ENCODE data around the gene MATK.

The MATK gene, protein sequence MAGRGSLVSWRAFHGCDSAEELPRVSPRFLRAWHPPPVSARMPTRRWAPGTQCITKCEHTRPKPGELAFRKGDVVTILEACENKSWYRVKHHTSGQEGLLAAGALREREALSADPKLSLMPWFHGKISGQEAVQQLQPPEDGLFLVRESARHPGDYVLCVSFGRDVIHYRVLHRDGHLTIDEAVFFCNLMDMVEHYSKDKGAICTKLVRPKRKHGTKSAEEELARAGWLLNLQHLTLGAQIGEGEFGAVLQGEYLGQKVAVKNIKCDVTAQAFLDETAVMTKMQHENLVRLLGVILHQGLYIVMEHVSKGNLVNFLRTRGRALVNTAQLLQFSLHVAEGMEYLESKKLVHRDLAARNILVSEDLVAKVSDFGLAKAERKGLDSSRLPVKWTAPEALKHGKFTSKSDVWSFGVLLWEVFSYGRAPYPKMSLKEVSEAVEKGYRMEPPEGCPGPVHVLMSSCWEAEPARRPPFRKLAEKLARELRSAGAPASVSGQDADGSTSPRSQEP

DNA sequence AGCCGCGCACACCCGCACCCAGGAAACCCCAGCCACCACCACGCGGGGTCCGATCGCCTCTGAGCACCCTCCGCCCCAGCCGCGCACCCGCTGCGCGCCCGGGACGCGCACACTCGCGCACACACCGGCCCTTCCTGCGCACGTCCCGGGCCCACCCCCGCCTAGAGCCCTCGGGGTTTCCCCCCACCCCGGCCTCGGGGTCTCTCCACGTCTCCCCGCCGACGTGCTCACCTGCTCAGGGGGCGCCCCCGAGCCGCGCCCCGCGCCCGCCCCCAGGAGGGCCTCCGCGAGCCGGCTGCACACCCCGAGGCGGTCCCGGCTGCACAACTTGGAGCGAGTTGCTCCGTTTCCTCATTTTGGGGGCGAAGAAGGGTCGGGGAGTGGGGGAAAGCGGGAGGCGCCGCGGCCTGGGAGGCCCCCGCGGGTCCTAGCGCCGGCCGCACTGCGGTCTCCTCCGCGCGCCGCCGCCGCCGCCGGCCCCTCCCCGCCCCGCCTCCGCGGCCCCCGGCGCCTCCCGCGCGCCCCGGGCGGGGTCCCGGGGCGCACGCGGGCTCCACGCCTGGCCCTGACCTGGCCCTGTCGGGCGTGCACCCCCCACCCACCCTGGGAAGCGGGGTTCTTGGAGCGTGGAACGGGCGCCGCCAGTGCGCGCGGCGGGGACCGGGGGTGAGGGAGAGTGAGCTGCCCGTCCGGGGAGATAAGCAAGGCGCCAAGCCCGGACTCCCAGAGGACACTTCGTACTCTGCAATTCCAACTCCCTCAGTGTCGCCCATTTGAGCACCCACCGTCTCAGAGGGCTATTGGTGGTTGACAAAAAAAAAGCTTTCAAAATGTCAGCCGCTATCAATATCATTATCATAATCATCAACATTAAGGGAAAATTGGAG is at the start of gene MATK:
MATK (minus strand) TSS at position 444 of the 887 bp plus-strand sequence. CDS start 1,246 bp downstream, outside the sequence.
- DNase-seq (ENCODE audit: low spot score): no peak

- DNase-seq (ENCODE audit: low spot score): no peak
These were observed 48.9 kb upstream of the MATK start for GRCh38 chr19:3835055-3835435.

GRCh38 chr19:3834349-3835054 is 48.3 kb upstream of the MATK start:
- DNase-seq (ENCODE audit: low spot score): no peak

DNA sequence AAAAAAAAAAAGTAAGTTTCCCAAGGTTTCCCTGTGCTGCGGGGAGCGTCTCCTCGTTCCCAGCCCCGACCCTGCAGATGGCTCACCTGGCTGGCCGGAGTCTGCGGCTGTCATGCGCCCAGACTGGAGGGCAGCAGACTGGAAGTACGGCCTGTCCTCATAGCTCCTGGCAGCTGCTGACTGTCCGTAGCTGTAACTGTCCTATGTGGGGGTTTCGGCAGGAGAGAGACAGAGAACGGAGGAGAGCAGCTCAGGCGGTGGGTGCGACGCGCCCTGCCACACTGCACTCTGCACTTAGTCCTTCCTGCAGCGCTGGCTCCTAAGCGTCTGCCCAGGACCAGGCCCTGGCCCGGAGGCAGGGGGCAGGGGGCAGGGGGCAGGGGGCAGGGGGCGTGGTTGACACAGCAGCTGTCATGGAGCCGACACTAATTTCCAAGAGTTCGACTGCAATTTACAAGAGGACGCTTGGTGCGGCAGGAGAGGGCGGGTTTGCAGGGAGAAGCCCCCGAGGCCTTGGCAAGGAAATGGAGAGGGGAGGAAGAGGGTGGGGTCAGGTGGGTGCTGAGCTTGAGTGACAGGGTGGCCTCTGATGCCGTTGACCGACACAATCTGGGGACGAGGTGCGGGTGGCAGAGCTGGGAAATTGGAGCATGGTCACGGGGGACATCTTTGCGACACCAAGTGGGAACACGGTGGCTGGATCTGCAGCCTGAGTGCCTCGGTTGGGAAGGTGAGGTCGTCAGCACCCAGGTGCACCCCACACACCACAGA is 47.6 kb upstream of the MATK start:
- DNase-seq (ENCODE audit: low spot score): no peak

DNA sequence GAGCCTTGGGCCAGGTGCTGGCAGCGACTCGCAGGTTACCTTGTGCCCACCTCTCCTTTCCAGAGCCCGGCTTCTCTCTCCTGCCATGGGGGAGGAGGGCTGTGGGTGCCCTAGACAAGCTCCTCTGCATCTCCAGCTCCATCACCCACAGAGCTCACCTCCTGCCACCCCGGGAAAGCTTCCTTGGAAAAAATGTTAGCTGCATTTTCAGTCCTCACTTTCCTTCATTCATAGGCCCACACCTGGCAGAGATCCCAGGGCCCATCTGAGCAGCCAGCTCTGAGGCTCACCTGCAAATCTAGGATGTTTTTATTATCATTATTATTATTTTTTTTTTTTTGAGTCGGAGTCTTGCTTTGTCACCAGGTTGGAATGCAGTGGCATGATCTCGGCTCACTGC is 45.8 kb upstream of the MATK start:
- DNase-seq (ENCODE audit: low spot score): no peak

GRCh38 chr19:3831601-3832000 is 45.4 kb upstream of the MATK start:
- no peak for DNase-seq (ENCODE audit: low spot score)

DNA sequence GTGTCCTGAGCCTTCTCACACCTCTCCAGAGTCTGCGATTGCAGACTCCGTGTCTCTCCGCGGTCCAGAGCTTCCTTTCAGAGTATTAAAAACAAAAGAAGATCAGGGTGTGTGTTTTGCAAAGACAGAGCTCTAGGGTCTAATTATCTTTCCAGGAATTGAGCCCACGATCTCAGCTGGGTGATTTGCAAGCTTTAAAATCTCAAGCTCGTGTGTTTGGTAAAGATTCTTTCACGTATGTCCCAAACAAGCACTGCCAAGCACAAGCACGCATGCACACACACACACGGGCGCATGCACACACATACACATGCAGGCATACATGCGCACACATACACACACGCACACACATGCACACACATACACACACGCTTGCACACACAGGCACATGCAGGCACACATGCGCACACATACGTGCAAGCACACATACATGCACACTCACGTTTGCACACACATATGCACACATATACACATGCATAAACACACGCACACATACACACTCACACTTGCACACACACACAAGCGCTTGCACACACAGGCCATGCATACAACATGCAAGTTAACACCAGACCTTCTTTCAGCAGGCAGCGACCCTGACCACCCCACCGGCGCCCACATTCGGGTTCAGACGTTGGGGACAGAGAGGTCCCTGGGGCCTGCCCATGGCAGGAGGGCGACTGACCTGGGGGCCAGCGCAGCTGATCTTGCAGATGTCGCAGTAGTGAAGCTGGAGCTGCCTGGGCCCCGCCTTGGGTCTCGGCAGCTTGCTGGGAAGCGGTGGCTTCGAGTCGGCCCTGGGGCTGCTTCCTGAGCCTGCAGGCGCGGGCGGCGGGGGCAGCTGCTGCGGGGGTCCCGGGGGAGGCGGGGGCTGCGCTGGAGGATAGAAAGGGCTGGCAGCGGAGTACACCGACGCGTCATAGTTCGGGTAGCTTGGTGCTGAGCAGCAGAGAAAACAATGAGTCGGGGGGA is 44.7 kb upstream of the MATK start:
- no peak for DNase-seq (ENCODE audit: low spot score)

DNA sequence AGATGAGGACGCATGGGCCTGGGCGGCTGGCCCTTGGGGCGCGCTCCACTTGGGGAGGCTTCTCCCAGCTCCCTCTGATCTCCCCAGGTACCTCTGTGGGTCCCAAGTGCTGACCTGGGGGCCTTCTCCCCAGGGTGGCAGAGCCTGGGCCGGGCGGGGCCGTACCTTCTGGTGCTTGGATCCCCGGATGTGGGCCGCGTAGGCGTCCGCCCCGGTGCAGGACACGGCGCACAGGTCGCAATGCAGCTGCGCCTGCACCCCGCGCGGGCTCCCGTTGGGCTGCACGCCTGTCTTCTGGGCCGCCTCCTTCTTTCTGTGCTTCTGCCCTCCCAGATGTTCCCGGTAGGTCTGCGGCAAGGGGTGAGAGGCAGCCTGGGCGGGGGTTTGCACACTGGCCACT is 41.1 kb upstream of the MATK start:
- no peak for DNase-seq (ENCODE audit: low spot score)

GRCh38 chr19:3826163-3826562 is 40.0 kb upstream of the MATK start:
- no peak for DNase-seq (ENCODE audit: low spot score)

- DNase-seq (ENCODE audit: low spot score): no peak
These were observed 39.2 kb upstream of the MATK start for GRCh38 chr19:3825286-3825956.

GRCh38 chr19:3823350-3823713 is 37.2 kb upstream of the MATK start:
- DNase-seq (ENCODE audit: low spot score): no peak

GRCh38 chr19:3822683-3823349 is 36.6 kb upstream of the MATK start:
- no peak for DNase-seq (ENCODE audit: low spot score)

GRCh38 chr19:3821857-3822364 is 35.7 kb upstream of the MATK start:
- no peak for DNase-seq (ENCODE audit: low spot score)

DNA sequence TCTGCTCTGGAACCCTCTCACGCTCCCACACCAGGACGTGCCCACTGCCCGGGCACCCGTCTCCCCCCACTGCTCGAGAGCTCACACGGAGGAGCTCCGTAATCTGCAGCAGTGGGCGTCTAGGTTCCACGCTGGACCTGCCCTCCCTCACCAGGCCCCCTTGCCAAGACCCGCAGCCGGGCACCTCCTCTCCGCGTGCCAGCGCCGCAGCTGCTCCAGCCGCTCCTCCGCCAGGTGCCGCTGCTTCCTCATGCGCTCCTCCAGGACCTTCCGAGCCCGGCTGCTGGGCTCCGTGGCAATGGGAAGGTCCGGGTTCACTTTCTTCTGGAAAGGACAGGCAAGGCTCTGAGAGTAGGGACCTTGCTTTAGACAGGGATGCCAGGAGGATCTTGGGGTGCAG is 35.0 kb upstream of the MATK start:
- DNase-seq (ENCODE audit: low spot score): no peak

GRCh38 chr19:3819989-3820388 is 33.8 kb upstream of the MATK start:
- no peak for DNase-seq (ENCODE audit: low spot score)

DNA sequence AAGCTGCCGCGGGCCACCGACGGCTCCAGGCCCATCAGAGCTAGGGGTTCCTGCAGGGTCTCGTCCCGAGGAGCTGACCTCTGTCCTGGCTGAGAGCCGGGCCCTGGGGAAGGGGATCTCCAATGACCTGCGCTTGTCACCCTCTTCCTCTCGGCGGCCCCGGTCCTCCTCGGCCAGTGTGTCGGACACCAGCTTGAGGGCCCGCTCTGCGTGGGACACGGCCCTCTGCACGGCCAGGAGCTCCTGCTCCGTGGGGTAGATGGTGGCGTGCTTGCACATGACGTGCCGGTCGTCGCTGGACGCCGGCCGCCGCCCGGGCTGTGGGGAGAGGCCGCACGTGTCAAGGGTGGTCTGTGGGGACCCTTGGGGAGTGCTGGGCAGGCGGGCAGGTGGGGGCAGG is 32.7 kb upstream of the MATK start:
- no peak for DNase-seq (ENCODE audit: low spot score)

DNA sequence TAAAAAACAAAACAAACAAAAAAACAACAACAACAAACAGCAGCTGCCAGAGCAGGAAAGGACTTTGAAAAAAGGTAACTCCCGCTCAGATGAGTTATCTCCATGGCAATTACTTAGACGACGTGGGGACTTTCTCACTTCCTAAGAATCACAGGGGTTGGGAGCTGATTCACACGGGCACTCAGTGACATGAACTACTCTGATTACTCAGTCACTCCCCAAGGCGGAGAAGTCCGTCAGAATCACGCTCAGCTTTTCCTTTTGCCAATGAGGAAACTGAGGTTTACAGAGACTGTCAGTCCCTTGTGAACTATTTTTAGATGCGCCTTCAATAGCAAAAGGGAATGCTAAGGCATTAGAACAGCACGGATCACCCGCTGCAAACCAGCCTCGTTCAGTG is 32.3 kb upstream of the MATK start:
- DNase-seq (ENCODE audit: low spot score): peak; percentile 80

DNA sequence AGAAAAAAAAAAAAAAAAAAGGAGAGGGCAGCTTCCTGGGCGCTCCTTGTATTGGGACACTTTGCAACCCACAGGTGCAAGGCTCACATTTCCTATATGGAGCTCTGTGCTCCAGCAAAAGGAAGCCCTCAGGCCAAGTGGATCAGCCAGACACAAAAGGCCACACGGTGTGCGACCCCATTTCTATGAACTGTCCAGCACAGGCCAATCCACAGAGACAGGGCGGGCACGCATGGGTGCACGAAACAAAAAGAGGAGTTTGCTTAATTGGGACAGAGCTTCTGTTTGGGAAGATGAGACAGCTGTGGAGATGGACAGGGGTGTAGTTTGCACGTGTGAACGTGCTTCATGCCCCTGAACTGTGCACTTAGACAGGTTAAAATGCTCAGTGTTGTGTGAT is 31.6 kb upstream of the MATK start:
- DNase-seq (ENCODE audit: low spot score): no peak

GRCh38 chr19:3816566-3817218 is 30.5 kb upstream of the MATK start:
- DNase-seq (ENCODE audit: low spot score): no peak
